Breast epithelium (tissue), 3 donors: ENCODE data around the gene GTPBP1.

Source experiments
- POLR2A ChIP-seq: fragments of 450-650 bp; IDR thresholded peaks from one replicate; pipeline ENCODE4 v1.6.1; 2016; ENCODE audit warnings: antibody characterized with exemption, mild to moderate bottlenecking, moderate library complexity
- POLR2AphosphoS5 ChIP-seq, 3 donors: sonication (generic); formaldehyde crosslinking; IDR thresholded peaks; one replicate each; pipeline ENCODE4 v1.6.1; 2017; ENCODE audit warnings: antibody characterized with exemption in 3 of 3
- TF ChIP-seq, protein P1 (sequence below), 3 donors: fragments of 450-650 bp; IDR thresholded peaks; one replicate each; pipeline ENCODE4 v1.5.1; 2016 to 2017; ENCODE audit warnings: antibody characterized with exemption in 3 of 3, mild to moderate bottlenecking in 3 of 3, moderate library complexity in 3 of 3

GRCh38 chr22:38768036-38768435 is 62.3 kb downstream of the GTPBP1 start:
- TF ChIP-seq POLR2A (no peak), POLR2AphosphoS5 (IDR thresholded peaks at IDR 0.05) (no peak)
- TF ChIP-seq, protein P1, sequence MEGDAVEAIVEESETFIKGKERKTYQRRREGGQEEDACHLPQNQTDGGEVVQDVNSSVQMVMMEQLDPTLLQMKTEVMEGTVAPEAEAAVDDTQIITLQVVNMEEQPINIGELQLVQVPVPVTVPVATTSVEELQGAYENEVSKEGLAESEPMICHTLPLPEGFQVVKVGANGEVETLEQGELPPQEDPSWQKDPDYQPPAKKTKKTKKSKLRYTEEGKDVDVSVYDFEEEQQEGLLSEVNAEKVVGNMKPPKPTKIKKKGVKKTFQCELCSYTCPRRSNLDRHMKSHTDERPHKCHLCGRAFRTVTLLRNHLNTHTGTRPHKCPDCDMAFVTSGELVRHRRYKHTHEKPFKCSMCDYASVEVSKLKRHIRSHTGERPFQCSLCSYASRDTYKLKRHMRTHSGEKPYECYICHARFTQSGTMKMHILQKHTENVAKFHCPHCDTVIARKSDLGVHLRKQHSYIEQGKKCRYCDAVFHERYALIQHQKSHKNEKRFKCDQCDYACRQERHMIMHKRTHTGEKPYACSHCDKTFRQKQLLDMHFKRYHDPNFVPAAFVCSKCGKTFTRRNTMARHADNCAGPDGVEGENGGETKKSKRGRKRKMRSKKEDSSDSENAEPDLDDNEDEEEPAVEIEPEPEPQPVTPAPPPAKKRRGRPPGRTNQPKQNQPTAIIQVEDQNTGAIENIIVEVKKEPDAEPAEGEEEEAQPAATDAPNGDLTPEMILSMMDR (IDR thresholded peaks at IDR 0.05), result no peak
